Breast epithelium (tissue), 3 donors: ENCODE measurements around the gene ADCY1.

Experiments used
- CTCF ChIP-seq, 3 donors: fragments of 450-650 bp; IDR thresholded peaks; one replicate each; pipeline ENCODE4 v1.5.1; 2016 to 2017; ENCODE audit warnings: antibody characterized with exemption in 3 of 3, mild to moderate bottlenecking in 3 of 3, moderate library complexity in 3 of 3
- POLR2A ChIP-seq: fragments of 450-650 bp; IDR thresholded peaks from one replicate; pipeline ENCODE4 v1.6.1; 2016; ENCODE audit warnings: antibody characterized with exemption, mild to moderate bottlenecking, moderate library complexity

- TF ChIP-seq CTCF (IDR thresholded peaks at IDR 0.05) (no peak), POLR2A (no peak)
Observed at GRCh38 chr7:45670717-45671116, 96.5 kb downstream of the ADCY1 start.
